ENCODE measurements around the gene NUDT3. TPM values are rescaled to one million over a fixed set of nuclear protein-coding genes. Genes with fewer than 3 reads are reported as not detected.

Gene NUDT3
- total and polyA plus RNA-seq, 9 of the 15 experiments (the other 6 are each of a cell fraction or from before 2014, with no cell fraction given), result 5.4 to 81.2 (median 56.4) TPM

GRCh38 chr6:34318499-34319470 is 73.7 kb downstream of the NUDT3 start (continued):
- TF ChIP-seq, protein P1, sequence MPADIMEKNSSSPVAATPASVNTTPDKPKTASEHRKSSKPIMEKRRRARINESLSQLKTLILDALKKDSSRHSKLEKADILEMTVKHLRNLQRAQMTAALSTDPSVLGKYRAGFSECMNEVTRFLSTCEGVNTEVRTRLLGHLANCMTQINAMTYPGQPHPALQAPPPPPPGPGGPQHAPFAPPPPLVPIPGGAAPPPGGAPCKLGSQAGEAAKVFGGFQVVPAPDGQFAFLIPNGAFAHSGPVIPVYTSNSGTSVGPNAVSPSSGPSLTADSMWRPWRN (IDR thresholded peaks at IDR 0.05; ENCODE audit: low read depth), result no peak
- TF ChIP-seq, protein P2, sequence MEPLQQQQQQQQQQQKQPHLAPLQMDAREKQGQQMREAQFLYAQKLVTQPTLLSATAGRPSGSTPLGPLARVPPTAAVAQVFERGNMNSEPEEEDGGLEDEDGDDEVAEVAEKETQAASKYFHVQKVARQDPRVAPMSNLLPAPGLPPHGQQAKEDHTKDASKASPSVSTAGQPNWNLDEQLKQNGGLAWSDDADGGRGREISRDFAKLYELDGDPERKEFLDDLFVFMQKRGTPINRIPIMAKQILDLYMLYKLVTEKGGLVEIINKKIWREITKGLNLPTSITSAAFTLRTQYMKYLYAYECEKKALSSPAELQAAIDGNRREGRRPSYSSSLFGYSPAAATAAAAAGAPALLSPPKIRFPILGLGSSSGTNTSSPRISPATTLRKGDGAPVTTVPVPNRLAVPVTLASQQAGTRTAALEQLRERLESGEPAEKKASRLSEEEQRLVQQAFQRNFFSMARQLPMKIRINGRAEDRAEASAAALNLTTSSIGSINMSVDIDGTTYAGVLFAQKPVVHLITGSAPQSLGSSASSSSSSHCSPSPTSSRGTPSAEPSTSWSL (CRISPR knock-in tag; IDR thresholded peaks at IDR 0.05; ENCODE audit: borderline replicate concordance), result no peak
- TF ChIP-seq CREB1 (IDR thresholded peaks at IDR 0.05) (no peak), CREB1 (CRISPR knock-in tag; IDR thresholded peaks at IDR 0.05) (no peak), ZFX (CRISPR knock-in tag; IDR thresholded peaks at IDR 0.05) (no peak), PML (IDR thresholded peaks at IDR 0.05; ENCODE audit: low read length) (peak; percentile 22; the same call in 1 of the 2 replicates), POU5F1 (IDR thresholded peaks at IDR 0.05; ENCODE audit: borderline replicate concordance, low read depth, low read length, partially characterized antibody) (no peak), ZNF408 (CRISPR knock-in tag; IDR thresholded peaks at IDR 0.05; ENCODE audit: low read depth) (no peak), PRPF4 (IDR thresholded peaks at IDR 0.05; ENCODE audit: insufficient read depth, low read depth, low read length, poor library complexity, severe bottlenecking) (no peak), TCFL5 (CRISPR knock-in tag; conservative IDR thresholded peaks at IDR 0.05) (no peak), MYC (IDR thresholded peaks at IDR 0.05; ENCODE audit: low read depth, low read length) (peak; percentile 70), MYC (CRISPR knock-in tag; IDR thresholded peaks at IDR 0.05; ENCODE audit: borderline replicate concordance, low read depth) (no peak), KLF1 (tag; IDR thresholded peaks at IDR 0.05) (no peak), TAF1 (IDR thresholded peaks at IDR 0.05; ENCODE audit: control insufficient read depth, extremely low read depth, insufficient read depth, low read length, severe bottlenecking) (peak; percentile 22), RBFOX2 (IDR thresholded peaks at IDR 0.05; ENCODE audit: low read depth, low read length) (no peak), EP400 (IDR thresholded peaks at IDR 0.05) (peak; percentile 24; the same call in 1 of the 2 replicates), GTF2F1 (IDR thresholded peaks at IDR 0.05; ENCODE audit: low read depth, low read length) (no peak), ZC3H8 (IDR thresholded peaks at IDR 0.05) (no peak)
- TF ChIP-seq, protein P3, sequence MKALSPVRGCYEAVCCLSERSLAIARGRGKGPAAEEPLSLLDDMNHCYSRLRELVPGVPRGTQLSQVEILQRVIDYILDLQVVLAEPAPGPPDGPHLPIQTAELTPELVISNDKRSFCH (CRISPR knock-in tag; IDR thresholded peaks at IDR 0.05), result no peak
- TF ChIP-seq, protein P3 (tag; IDR thresholded peaks at IDR 0.05), result no peak
- TF ChIP-seq, protein P4, sequence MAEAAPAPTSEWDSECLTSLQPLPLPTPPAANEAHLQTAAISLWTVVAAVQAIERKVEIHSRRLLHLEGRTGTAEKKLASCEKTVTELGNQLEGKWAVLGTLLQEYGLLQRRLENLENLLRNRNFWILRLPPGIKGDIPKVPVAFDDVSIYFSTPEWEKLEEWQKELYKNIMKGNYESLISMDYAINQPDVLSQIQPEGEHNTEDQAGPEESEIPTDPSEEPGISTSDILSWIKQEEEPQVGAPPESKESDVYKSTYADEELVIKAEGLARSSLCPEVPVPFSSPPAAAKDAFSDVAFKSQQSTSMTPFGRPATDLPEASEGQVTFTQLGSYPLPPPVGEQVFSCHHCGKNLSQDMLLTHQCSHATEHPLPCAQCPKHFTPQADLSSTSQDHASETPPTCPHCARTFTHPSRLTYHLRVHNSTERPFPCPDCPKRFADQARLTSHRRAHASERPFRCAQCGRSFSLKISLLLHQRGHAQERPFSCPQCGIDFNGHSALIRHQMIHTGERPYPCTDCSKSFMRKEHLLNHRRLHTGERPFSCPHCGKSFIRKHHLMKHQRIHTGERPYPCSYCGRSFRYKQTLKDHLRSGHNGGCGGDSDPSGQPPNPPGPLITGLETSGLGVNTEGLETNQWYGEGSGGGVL (CRISPR knock-in tag; IDR thresholded peaks at IDR 0.05), result no peak
- TF ChIP-seq, protein P5, sequence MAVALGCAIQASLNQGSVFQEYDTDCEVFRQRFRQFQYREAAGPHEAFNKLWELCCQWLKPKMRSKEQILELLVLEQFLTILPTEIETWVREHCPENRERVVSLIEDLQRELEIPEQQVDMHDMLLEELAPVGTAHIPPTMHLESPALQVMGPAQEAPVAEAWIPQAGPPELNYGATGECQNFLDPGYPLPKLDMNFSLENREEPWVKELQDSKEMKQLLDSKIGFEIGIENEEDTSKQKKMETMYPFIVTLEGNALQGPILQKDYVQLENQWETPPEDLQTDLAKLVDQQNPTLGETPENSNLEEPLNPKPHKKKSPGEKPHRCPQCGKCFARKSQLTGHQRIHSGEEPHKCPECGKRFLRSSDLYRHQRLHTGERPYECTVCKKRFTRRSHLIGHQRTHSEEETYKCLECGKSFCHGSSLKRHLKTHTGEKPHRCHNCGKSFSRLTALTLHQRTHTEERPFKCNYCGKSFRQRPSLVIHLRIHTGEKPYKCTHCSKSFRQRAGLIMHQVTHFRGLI (CRISPR knock-in tag; IDR thresholded peaks at IDR 0.05), result no peak
